Right lung (tissue), 5 donors: Measurements from ENCODE around the gene STOML3. TPM values are rescaled to one million over a fixed set of nuclear protein-coding genes. Genes with fewer than 3 reads are reported as not detected.
A peak's percentile ranks its signal among the peaks of the same experiment; 100 is the strongest.

Experiments
- DNase-seq, 2 donors: peaks; one replicate each; pipeline ENCODE4 v3.0.0-alpha.2; 2013
- polyA plus RNA-seq, 5 donors: library from polyadenylated mRNA; unstranded; fragments of 120-200 nt; gene quantifications; one replicate each; pipeline versions ENCODE4 v1.2.1 to v1.2.3, GENCODE V29; 2013; ENCODE audit warnings: inconsistent platforms in 1 of 5, low replicate concordance in 1 of 5; ENCODE audit not compliant: insufficient read length in 5 of 5, insufficient read depth in 1 of 5

Gene STOML3
- polyA plus RNA-seq, 5 donors: 0.35 to 3.3 (median 2.1) TPM

DNA sequence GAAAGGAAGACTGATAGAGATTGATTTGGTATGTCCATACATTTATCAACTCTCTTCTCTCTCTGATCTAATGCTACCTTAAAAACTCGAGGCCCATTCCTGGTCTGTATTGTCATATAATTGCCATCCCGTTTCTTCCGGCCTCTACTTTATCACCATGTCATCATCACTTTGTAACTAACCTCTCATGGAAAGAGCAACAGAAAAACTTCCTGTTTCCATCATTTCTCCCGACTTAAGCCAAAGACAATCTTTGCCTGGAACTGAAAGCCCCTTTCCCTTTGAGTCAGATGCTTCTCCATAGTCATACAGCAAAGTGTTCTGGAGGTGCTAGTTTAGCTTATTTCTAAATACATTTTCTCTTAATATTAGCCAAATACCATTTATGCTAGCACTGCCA lies 2.8 kb upstream of the STOML3 start:
- DNase-seq: no peak

DNA sequence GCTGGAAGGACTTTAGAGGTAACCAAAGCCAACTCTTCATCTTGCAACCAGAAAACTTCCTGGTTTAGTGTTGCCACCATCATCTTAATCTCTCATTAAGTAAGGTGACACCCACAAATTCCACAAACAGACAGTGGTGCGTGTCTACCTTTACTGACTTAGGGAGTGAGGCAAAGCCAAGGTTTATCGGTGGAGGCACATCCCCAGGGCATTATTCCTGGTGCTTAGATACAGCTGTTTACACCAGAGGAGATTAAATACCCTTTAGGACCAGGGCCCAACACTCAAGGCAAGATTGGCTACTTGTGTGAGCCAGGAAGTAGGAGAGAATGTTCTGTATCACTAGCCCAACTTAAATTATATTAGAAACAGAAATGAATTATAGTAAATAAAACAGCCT lies 9.5 kb downstream of the STOML3 start:
- DNase-seq: no peak

DNA sequence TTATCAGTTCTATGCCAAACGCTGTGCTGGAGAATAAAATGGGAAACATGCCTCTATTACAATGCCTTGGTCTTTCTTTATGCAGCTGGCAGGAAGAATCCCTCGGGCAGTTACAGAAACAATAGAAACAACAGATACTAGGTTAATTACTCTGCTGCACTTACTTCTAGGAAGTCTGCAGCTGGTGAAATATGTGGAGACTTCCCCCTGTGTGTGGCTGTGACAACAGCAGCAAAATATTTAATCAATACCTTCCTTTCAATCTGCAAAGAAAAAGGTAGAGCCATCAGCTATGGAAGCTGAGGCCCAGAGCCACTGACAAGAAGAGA lies 9.9 kb downstream of the STOML3 start:
- no peak for DNase-seq

DNA sequence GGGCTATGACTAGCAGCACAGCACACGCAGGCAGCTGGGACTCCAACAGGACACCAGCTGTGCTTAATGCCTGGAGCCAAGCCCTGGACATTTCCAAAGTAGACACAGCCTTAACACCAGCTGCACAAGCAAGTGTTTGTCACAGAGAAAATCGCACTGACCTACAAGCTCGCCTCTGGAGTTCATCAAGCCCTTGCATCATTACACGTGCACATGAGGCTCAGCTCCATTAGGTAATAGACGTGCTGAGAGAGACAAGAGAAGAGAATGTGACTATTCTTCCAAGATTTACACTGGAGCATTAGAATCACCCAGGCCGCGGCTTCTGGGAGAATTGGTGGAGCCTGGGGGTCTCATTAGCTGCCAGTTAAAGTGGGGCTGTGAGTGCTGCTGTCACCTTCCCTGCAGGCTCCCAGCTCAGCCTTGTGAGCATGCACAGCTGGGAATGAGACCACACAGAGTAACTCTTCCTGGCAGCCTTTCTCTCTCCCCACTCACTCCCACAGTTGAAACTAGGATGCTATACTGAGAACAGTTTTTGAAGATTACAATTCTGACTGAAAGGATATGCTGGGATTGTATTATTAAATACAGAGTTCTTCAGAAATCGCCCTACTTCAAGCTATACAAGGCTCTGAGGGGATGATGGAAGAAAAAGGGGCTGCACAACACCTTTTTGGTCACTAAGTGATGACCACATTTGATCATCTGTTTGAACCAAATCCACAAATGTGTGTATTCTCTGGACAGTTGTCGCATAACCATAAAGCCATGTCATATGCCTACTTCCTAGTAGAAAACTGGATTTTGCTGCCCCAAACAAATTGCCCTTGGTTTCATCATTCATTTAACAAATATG lies 10.5 kb downstream of the STOML3 start:
- DNase-seq: peak; percentile 11 to 23

DNA sequence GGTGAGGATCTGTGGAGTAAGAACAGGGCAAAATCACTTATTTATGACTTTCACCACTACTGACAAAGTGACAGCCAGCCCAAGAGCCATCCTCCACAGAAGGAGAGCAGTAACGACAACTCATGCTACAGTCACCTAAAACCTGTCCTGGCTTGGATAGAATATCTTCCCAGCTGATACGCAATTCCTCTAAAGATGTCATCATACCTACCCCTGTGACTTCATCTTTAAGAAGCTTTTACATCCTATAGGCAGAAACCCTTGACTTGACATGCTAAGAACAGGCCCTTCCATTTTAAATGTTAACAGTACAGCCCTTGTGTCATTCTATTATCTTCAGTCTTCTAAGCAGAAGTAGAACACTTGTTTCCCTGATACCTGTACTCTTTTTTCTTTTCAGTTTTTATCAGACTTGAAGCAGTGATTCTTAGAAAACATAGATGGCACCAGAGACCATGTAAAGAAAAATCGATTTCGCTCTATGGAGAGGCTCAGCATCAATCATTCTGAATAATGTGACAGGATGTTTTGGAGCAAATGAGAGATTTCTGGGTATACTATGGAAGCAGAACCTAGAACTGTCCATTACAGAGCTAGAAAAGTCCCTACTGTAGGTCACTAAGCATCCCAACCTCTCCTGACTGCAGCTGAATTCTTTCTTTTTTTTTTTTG lies 20.1 kb downstream of the STOML3 start:
- DNase-seq: no peak

DNA sequence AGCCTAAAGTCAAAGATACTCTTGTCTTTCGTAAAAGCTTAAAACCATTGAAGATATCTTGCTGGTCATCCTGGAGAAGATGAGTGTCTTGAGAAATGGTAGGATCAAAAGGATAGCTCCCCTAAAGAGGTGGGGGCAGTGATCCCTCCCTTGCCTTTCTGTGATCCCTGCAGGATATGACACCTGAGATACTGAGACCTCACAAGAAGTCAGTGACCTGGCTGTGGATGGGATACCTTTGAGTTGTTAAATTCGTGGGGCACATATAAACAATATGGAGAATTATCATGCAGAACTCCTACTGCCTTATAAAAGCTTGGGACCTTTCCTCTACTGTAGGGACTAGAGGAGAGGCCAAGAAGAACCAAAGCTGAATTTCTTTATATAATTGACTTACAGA lies 21.4 kb downstream of the STOML3 start:
- no peak for DNase-seq

DNA sequence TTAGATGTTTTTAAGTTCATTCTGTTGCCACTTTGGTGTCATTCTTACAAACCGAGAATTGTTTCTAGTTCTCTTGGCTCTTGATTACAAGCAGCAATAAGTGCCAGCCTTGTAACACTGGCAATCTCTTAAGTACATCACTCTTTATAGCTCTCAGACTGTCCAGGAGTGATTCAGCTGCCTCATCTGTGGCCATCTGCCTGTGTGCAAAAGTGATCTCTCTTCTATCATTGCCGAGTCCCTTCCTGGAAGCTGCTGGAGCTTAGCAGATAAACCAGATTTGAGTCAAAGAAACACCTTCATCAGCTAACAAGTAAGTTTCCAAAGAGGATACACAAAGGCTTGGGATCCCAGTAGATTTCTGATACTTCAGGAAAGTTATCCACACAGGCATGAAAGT lies 23.2 kb downstream of the STOML3 start:
- DNase-seq: no peak

DNA sequence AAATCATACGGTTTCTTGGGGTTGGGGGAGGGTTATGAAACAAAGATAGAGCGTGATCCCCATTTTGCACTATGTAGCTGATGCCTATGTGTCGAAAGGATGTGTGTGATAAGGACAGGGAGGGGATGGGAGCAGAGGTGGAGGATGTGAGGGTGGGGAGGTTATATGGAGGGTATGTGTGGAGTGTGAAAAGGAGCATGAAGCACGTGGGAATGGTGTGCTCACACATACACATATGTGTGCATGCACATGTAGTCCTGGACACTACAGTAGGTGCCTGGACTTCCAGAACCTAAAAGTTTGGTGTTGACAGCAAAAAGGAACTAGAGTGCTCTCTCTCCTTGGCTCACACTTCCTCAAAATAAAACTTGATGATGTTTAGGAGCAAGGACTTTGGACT lies 25.4 kb downstream of the STOML3 start:
- DNase-seq: no peak

DNA sequence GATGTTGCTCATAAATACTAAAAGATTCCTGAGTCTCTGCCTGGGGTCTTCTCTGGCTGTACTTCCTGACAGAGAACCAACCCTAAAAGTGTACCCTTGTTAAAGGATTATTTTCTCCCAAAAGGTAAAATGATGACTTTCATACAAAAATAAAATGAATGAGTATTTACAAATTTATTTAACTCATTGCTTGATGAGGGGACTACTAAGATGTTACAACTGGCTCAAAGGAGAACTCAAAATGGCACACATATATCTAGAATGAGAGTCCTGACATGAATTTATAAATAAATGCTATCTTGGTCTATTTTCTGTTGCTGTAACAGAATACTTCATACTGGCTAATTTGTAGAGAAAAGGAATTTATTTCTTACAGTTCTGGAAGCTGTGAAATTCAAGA lies 30.5 kb downstream of the STOML3 start:
- DNase-seq: no peak

DNA sequence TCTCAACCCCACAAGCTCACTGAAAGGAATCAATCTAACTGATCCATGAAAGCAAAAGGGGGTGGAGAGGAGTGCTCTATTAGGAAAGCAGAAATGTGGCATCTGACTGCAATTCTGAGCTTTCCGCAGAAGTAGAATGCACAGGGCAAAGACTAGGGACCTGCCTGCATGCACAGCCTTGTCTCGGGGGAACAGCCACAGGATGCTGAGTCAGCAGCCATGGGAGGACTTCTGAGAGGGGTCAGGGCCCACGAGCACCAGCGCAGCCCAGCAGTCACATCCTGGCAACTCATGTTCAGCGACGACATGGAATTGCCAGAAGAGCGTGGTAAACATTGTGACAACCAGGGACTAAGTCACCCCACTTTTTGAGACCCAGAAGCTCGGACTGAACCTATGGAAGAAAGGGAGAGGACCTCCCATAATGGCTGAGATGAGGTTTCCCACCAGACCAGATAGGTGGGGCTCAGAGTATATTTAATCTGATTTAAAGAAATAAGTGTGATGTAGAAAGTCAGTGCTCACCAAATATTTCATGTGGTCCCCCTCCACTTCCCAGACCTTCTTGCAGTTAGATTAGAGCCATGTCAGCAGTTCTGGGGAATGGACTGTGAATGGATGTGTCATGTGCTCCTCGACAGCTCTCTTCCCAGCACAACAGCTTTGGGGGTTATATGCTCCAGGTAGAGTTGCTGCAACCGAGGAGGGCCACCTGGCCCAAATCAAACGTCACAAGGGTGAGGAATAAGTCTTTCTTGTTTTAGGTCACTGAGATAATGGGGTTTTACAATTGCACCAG lies 32.6 kb downstream of the STOML3 start:
- DNase-seq: no peak

DNA sequence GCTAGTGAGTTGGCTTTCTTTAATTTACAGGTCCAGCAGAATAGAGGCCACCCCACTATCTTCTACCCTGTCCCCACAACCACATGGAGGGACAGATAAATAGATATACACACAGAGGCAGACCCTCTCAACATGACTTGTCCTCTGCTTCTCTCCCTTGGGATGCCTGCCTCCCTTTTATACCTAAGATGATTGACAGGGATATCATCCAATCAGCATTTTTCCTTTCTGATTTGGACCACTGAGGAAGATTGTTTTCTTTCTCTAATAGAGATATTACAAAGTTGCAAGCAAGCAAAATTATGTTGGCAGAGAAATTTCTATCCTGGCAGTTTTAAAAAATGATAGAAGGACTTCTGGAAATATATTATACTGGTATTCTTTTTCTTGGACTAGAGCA lies 35.8 kb downstream of the STOML3 start:
- DNase-seq: no peak

DNA sequence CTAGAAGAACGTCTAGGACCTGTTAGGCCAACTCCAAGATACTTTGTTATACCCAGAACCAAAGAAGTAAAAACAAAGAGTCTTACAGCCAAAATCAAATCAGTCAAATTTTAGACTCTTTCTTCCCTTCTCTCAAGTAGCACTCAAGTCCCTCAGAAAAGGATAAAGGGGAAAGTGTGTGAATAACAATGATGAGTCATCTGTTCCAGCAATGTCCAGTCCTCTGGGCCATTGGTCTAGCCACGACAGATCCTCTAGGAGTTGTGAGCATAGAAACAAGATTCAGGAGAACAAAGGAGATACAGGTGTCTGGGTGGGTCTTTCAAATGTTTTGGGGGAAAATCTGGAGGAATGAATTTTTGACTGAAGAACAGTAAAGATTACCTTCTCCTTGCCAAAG lies 36.3 kb downstream of the STOML3 start:
- DNase-seq: no peak

DNA sequence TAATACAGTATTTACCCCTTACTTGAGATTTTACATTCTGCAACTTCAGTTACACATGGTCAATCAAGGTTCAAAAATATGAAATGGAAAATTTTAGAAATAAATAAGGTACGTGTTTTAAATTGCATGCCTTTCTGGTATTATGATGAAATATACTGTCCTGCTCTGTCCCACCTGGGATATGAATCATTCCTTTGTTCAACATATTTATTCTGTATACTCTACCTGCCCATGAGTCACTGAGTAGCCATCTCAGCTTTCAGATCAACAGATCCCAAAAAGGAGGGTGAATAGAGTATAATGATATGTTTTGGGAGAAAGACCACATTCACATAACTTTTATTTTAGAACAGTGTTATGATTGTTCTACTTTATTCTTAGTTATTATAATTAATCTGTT lies 37.8 kb downstream of the STOML3 start:
- no peak for DNase-seq

DNA sequence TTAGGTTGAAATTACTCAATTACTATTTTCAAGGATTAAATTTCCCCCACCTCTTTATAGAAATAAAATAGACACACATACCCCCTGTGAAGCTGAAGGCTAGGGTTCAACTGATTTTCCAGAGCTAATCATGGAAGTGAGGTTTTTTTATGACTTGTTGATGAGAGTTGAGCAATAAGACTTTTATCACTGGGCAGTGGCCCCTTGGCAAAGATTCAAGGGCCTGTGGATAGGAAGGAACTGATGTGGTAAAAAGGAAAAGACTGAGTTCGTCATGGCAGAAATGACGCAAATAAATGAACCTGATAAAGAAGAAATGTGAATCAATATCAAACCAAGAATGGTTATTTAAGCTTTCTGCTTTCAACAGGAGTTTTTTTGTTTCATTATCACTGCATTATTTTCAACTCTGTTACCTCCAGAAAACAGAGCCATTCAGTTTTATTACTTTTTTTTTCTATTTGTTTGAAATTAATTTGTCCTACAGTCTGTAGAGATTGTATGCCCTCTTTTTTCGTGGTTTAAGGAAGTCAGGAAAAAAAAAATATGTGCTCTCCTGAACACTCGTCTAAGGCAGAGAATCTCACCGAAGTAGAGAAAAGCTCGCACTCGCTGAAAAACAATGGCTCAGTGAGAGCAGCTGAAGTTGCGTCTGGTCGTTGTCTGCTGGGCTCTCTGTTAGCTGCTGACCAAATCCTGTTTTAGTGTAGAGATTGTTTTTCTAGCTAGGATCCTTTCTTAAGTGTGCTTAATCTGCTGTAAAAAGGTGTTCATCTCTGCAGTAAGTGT lies 38.9 kb downstream of the STOML3 start:
- no peak for DNase-seq

DNA sequence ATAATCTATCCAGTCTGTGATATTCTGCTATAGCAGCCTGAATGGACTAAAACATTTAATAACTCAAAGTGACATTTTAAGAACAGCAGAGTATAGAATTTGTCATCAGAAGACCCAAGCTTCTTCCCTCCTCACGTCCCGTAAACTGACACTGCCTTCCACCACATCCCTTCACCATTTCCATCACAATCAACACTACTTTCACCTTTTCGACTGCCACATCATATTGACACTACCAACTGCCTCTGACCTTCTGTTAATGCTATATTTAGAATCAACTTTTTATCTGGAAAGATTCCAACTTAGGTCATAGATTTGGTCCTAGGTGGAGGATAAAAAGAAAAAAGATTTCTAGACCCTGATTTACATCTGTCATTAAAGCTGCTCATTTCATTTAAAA lies 39.6 kb downstream of the STOML3 start:
- no peak for DNase-seq

DNA sequence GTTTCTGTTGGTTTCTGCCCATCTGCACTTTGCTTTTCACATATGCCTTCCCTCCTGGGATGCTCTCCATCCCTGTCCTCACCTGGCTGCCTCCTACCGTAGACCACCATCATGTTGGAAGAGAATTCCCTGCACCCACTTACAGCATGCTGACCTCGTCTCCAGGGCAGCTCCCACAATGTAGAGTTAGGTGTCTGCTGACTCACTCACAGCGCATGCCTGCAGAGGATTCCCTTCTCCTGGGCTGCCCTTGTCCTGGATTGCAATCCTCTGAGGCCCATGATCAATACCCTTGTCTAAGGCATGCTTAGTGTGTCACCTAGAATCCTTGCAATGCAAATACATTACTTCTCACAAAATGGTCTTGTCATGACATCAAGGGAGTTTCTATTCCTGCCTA lies 43.6 kb downstream of the STOML3 start:
- DNase-seq: no peak

DNA sequence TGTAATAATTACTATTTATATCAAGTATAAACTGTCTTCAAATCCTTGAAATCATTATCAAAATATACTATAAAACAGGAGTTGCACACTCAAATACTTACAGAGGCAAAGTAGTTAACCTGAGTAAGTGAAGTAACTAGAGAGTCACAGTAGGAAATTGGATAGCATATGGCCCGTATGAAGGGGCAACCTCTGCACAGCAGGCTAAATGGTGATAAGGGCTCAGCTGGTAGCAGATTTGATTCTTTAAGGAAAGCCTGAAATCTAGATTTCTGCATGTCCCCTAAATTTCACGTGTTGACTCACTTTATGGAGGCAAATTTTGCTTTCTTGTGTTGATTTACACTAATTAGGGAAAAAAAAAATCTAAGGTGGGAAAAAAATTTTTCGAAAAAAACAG lies 46.4 kb downstream of the STOML3 start:
- DNase-seq: no peak

DNA sequence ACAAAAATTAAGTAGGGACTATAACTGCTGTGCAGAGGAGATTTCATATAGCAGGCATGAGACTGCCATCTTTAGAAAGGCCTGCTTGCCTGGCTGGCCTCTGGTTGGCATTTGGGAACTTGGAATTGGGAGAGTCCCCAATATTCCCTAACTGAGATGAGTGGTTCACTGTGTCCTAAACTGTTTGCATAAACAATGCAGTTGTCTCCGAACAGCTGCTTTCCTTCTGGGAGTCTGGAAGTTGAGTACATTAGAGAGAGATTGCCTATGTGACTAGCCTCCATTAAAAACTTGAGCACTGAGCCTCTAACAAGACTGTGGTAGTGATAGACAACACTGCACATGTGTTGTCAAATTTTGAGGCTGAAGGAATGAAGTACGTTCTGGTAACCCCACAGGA lies 47.4 kb downstream of the STOML3 start:
- DNase-seq: no peak

DNA sequence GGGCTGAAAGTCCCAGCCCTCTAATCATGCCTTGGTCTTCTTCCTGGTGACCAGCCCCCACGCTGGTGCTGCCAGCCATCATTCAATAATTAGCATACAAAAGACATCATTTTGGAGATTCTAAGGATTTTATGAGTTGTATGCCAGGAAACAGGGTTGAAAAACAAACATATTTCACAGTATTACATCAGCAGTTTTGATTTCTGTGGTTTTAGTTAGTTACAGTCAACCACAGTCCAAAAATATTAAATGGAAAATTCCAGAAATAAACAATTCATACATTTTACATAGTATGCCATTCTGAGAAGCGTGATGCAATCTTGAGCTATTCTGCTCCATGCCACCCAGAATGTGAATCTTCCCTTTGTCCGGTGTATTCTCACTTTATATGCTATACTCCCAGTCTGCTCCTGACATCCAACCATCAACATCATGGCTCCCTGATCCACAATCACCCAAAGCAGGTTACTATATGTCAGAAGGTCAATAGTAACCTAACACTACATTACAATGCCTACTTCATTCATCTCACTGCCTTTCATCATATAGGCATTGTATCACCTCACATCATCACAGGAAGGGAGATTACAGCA lies 49.2 kb downstream of the STOML3 start:
- DNase-seq: no peak

DNA sequence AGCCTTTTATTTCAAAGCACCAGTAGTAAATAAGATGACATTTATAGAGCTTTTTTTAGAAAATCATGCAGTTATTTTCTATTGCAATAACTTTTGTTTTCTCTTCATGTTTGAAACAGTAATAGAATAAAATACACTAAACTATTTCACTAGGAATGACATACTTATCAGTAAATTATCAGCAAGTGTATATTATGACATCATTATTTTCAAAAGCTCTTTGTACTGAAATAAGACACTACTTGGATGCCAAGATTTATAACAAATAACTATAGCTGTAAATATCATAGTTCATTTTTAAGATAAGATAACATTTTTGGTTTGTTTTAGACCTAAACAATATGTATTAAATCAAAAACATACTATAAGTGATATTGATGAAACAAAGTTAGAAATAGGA lies 56.8 kb downstream of the STOML3 start:
- no peak for DNase-seq

DNA sequence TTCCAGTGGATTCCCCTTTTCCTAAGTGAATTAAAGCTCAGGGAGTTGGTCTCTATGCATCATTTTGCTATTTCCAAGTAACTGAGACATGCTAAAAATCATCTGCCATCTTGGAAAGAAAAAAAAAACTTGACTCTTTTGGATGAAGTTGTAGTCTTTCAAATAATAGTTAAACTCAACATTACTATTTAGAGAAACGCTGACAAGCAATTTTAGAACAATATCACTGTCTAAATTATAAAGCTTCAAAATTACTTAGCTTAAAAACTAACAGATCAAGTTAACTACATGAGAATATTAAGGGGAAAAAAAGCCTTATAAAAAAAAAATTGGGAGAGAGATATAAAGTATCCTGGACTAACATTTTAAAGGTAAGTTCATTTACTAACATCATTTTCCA lies 68.5 kb downstream of the STOML3 start:
- no peak for DNase-seq

DNA sequence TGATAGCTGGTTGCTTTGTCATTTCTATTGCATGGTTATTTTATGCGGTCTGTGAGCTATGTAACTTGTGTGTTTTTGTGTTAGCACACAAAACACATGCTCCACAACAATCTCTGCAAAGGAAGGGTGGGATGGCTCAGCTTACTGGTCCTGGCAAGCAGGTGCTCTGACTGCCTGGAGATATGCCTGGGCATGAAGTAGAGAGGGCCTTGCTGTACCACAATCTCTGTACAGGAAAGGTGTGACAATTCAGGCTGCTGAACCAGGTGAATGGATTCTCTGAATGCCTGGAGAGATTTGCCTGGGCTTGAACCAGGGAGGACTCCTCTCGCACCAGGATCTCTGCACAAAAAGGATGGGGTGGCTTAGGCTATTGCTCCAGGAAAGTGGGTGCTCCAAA lies 69.5 kb downstream of the STOML3 start:
- DNase-seq: no peak
